CD4-positive, CD25-positive, alpha-beta regulatory T cell (primary cell): ENCODE measurements around the gene RAPGEF2. TPM values are rescaled to one million over a fixed set of nuclear protein-coding genes. Genes with fewer than 3 reads are reported as not detected.
"Not testable (repeated sequence)": the region's sequence is repeated elsewhere in the genome, so short reads cannot be mapped to it uniquely, and the experiment has no call there.

ENCODE experiments used
- ATAC-seq, 2 donors: fragments of 150-1000 bp; cut with Tn5 transposase; one replicate each; pipeline ENCODE4 v1.10.0; 2021; ENCODE audit warnings: low read depth in 2 of 2, moderate number of reproducible peaks in 2 of 2, moderate library complexity in 1 of 2
- DNase-seq, 3 donors: peaks; one replicate each; pipeline versions ENCODE4 v3.0.0 to v3.0.0-alpha.2; 2012 to 2022; ENCODE audit warnings: mixed read lengths in 1 of 3
- H3K27ac ChIP-seq: one replicate; pipeline ENCODE4 v1.7.0; 2013; ENCODE audit warnings: mild to moderate bottlenecking, low read length; ENCODE audit not compliant: insufficient read depth, poor library complexity, severe bottlenecking
- H3K27me3 ChIP-seq: one replicate; pipeline ENCODE4 v1.7.0; 2013; ENCODE audit warnings: low read length; ENCODE audit not compliant: control insufficient read depth, insufficient read depth
- H3K36me3 ChIP-seq: one replicate; pipeline ENCODE4 v1.7.0; 2013; ENCODE audit warnings: mild to moderate bottlenecking, low read length, moderate library complexity; ENCODE audit not compliant: control insufficient read depth, insufficient read depth
- H3K4me1 ChIP-seq: 2 replicates; pipeline ENCODE4 v1.7.0; 2013; ENCODE audit warnings: mild to moderate bottlenecking, low read length; ENCODE audit not compliant: insufficient read depth, control insufficient read depth, poor library complexity, severe bottlenecking
- H3K4me3 ChIP-seq: one replicate; pipeline ENCODE4 v1.7.0; 2013; ENCODE audit warnings: low read depth, mild to moderate bottlenecking, low read length, moderate library complexity
- H3K9me3 ChIP-seq, 2 experiments: 1 replicate in 1 of 2; 2 replicates in 1 of 2; pipeline ENCODE4 v1.7.0; 2013; ENCODE audit warnings: low read length in 2 of 2, mild to moderate bottlenecking in 1 of 2, moderate library complexity in 1 of 2; ENCODE audit not compliant: control insufficient read depth in 2 of 2
- H3K27ac Mint-ChIP-seq, 3 donors: one replicate each; pipeline ENCODE4 v1.8.0; 2020 to 2022; ENCODE audit warnings: mild to moderate bottlenecking in 3 of 3, mixed read lengths in 3 of 3, moderate library complexity in 2 of 3
- H3K27me3 Mint-ChIP-seq: one replicate; pipeline ENCODE4 v1.8.0; 2022; ENCODE audit warnings: mild to moderate bottlenecking, mixed read lengths
- H3K36me3 Mint-ChIP-seq: one replicate; pipeline ENCODE4 v1.8.0; 2020; ENCODE audit warnings: mixed read lengths
- H3K4me1 Mint-ChIP-seq, 4 donors: one replicate each; pipeline ENCODE4 v1.8.0; 2020 to 2022; ENCODE audit warnings: mixed read lengths in 4 of 4, mild to moderate bottlenecking in 1 of 4
- H3K4me3 Mint-ChIP-seq, 4 donors: one replicate each; pipeline ENCODE4 v1.8.0; 2020 to 2022; ENCODE audit warnings: mild to moderate bottlenecking in 4 of 4, mixed read lengths in 4 of 4, moderate library complexity in 3 of 4
- H3K9me3 Mint-ChIP-seq, 7 donors: one replicate each; pipeline ENCODE4 v1.8.0; 2020 to 2022; ENCODE audit warnings: mixed read lengths in 7 of 7, mild to moderate bottlenecking in 3 of 7, moderate library complexity in 2 of 7
- polyA plus RNA-seq, 4 donors: library from polyadenylated mRNA; unstranded; fragments of 300-500 nt; fragmentation: Illumina TruSeq; gene quantifications; one replicate each; pipeline ENCODE4 v1.2.3, GENCODE V29; 2021
- total RNA-seq: library from RNA; stranded (reverse); gene quantifications from one replicate; pipeline ENCODE4 v1.2.3, GENCODE V29; 2022

Gene RAPGEF2
- total and polyA plus RNA-seq, 5 donors from 2014 or later: 0.54 to 26.9 (median 1.3) TPM

DNA sequence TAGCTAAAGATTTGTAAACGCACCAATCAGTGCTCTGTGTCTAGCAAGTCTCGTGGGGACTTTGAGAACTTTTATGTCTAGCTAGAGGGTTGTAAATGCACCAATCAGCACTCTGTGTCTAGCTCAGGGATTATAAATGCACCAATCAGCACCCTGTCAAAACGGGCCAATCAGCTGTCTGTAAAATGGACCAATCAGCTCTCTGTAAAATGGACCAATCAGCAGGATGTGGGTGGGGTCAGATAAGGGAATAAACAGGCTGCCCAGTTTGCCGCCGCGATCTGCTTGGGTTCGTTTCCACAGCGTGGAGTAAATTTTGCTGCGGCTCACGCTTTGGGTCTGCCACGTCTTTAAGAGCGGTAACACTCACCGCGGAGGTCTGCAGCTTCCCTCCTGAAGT, 148.7 kb downstream of the RAPGEF2 start:
- H3K4me3 Mint-ChIP-seq, H3K9me3 Mint-ChIP-seq, H3K4me1 ChIP-seq, H3K27ac ChIP-seq, DNase-seq, H3K4me3 ChIP-seq, H3K27me3 Mint-ChIP-seq, H3K9me3 ChIP-seq, H3K27me3 ChIP-seq, ATAC-seq, H3K36me3 ChIP-seq: not testable (repeated sequence)
- Mint-ChIP-seq H3K36me3 (peaks cover 17% of the 10 kb centered on the region), H3K4me1 (peaks cover 19 to 21% (median 19%) of the 10 kb centered on the region in 4 donors), H3K27ac (peak overlapping the region in 1 of 3 donors; percentile 60)

- Mint-ChIP-seq H3K27ac (peak overlapping the region in 1 of 3 donors; percentile 60), H3K9me3 (peaks cover 0 to 5% (median 0%) of the 10 kb centered on the region in 7 donors), H3K4me1 (peaks cover 21 to 27% (median 22%) of the 10 kb centered on the region in 4 donors), H3K36me3 (peaks cover 21% of the 10 kb centered on the region), H3K4me3 (no peak overlapping the region), H3K27me3 (no peaks in the 10 kb centered on the region)
- Histone ChIP-seq H3K36me3 (no peaks in the 10 kb centered on the region), H3K4me1 (peaks cover 4% of the 10 kb centered on the region), H3K4me3 (no peak overlapping the region), H3K9me3 (no peaks in the 10 kb centered on the region), H3K27ac (no peak overlapping the region), H3K27me3 (no peaks in the 10 kb centered on the region)
- ATAC-seq: no peak
- peak in 1 of 3 donors; percentile 6 for DNase-seq
These were observed 149.6 kb downstream of the RAPGEF2 start for GRCh38 chr4:159252491-159252890.

GRCh38 chr4:159256037-159256436, 153.2 kb downstream of the RAPGEF2 start:
- no peaks in the 10 kb centered on the region for H3K27me3 ChIP-seq
- no peaks in the 10 kb centered on the region for H3K9me3 ChIP-seq
- no peaks in the 10 kb centered on the region for H3K27me3 Mint-ChIP-seq
- H3K4me1 ChIP-seq: no peaks in the 10 kb centered on the region
- no peak for DNase-seq
- H3K4me1 Mint-ChIP-seq: peaks cover 12 to 16% (median 14%) of the 10 kb centered on the region in 4 donors
- peaks cover 0 to 5% (median 0%) of the 10 kb centered on the region in 7 donors for H3K9me3 Mint-ChIP-seq
- peaks cover 20% of the 10 kb centered on the region for H3K36me3 Mint-ChIP-seq
- H3K36me3 ChIP-seq: no peaks in the 10 kb centered on the region
- no peak overlapping the region for H3K27ac ChIP-seq
- no peak for ATAC-seq
- H3K4me3 Mint-ChIP-seq: no peak overlapping the region
- no peak overlapping the region for H3K4me3 ChIP-seq
- no peak overlapping the region for H3K27ac Mint-ChIP-seq

GRCh38 chr4:159258889-159259560, 156.1 kb downstream of the RAPGEF2 start:
- no peak for ATAC-seq
- H3K27me3 ChIP-seq: no peaks in the 10 kb centered on the region
- Mint-ChIP-seq H3K27me3 (no peaks in the 10 kb centered on the region), H3K9me3 (no peaks in the 10 kb centered on the region), H3K4me3 (no peak overlapping the region), H3K4me1 (peaks cover 8 to 20% (median 9%) of the 10 kb centered on the region in 4 donors), H3K27ac (no peak overlapping the region), H3K36me3 (peaks cover 12% of the 10 kb centered on the region)
- H3K4me3 ChIP-seq: no peak overlapping the region
- no peak overlapping the region for H3K27ac ChIP-seq
- H3K9me3 ChIP-seq: no peaks in the 10 kb centered on the region
- H3K36me3 ChIP-seq: no peaks in the 10 kb centered on the region
- no peak for DNase-seq
- no peaks in the 10 kb centered on the region for H3K4me1 ChIP-seq

GRCh38 chr4:159264057-159264456, 161.2 kb downstream of the RAPGEF2 start:
- no peak overlapping the region for H3K27ac Mint-ChIP-seq
- H3K9me3 Mint-ChIP-seq: peaks cover 0 to 4% (median 0%) of the 10 kb centered on the region in 7 donors
- peaks cover 0 to 3% (median 0%) of the 10 kb centered on the region in 4 donors for H3K4me1 Mint-ChIP-seq
- DNase-seq (no peak), ATAC-seq (no peak)
- no peaks in the 10 kb centered on the region for H3K36me3 Mint-ChIP-seq
- H3K4me3 ChIP-seq: no peak overlapping the region
- H3K4me1 ChIP-seq: no peaks in the 10 kb centered on the region
- H3K27ac ChIP-seq: no peak overlapping the region
- H3K36me3 ChIP-seq: no peaks in the 10 kb centered on the region
- no peaks in the 10 kb centered on the region for H3K9me3 ChIP-seq
- H3K4me3 Mint-ChIP-seq: no peak overlapping the region
- H3K27me3 ChIP-seq: no peaks in the 10 kb centered on the region
- no peaks in the 10 kb centered on the region for H3K27me3 Mint-ChIP-seq

- H3K9me3 ChIP-seq: no peaks in the 10 kb centered on the region
- H3K4me3 ChIP-seq: no peak overlapping the region
- no peaks in the 10 kb centered on the region for H3K36me3 ChIP-seq
- peaks cover 0 to 4% (median 0%) of the 10 kb centered on the region in 7 donors for H3K9me3 Mint-ChIP-seq
- H3K27me3 ChIP-seq: no peaks in the 10 kb centered on the region
- H3K4me3 Mint-ChIP-seq: no peak overlapping the region
- no peak overlapping the region for H3K27ac Mint-ChIP-seq
- no peaks in the 10 kb centered on the region for H3K27me3 Mint-ChIP-seq
- DNase-seq (no peak), ATAC-seq (no peak)
- H3K36me3 Mint-ChIP-seq: no peaks in the 10 kb centered on the region
- H3K4me1 ChIP-seq: no peaks in the 10 kb centered on the region
- peaks cover 3 to 7% (median 5%) of the 10 kb centered on the region in 4 donors for H3K4me1 Mint-ChIP-seq
- no peak overlapping the region for H3K27ac ChIP-seq
These were observed 164.3 kb downstream of the RAPGEF2 start for GRCh38 chr4:159266981-159267868.

DNA sequence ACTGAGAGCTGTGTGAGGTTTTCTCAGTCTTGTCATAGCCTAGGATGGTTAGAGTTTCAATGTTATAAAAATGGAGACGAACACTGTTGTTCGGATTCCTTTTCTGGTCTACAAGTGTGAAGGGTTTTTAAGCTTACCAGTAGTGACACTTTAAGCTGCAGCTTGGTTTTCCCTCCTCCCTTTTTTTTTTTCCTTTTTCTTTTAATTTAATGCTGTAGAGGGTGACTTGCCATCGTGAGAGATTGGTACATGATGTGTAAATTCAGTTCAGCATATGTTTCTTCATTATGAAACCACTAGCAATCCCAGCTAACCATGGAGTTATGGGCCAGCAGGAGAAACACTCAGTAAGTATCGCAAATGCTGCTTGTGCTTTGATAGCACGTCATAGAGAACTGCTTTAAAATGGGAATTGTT, 165.0 kb downstream of the RAPGEF2 start:
- H3K4me3 ChIP-seq: no peak overlapping the region
- no peaks in the 10 kb centered on the region for H3K4me1 ChIP-seq
- no peak overlapping the region for H3K27ac ChIP-seq
- DNase-seq (no peak), ATAC-seq (no peak)
- peaks cover 9 to 14% (median 11%) of the 10 kb centered on the region in 4 donors for H3K4me1 Mint-ChIP-seq
- H3K27me3 ChIP-seq: no peaks in the 10 kb centered on the region
- no peaks in the 10 kb centered on the region for H3K27me3 Mint-ChIP-seq
- H3K9me3 Mint-ChIP-seq: peaks cover 0 to 4% (median 0%) of the 10 kb centered on the region in 7 donors
- no peak overlapping the region for H3K4me3 Mint-ChIP-seq
- no peaks in the 10 kb centered on the region for H3K36me3 ChIP-seq
- no peaks in the 10 kb centered on the region for H3K36me3 Mint-ChIP-seq
- no peak overlapping the region for H3K27ac Mint-ChIP-seq
- no peaks in the 10 kb centered on the region for H3K9me3 ChIP-seq
